ENCODE measurements around the gene HOXD11.

GRCh38 chr2:176076796-176077195, 30.3 kb upstream of the HOXD11 start:
- TF ChIP-seq POLR2A (IDR thresholded peaks at IDR 0.05; ENCODE audit: insufficient read depth in 1 of 2, low read depth in 2 of 2, low read length in 2 of 2) (no peak), SATB2 (CRISPR knock-in tag; IDR thresholded peaks at IDR 0.05) (no peak), CTCF (CRISPR knock-in tag; IDR thresholded peaks at IDR 0.05) (no peak), CSRNP1 (CRISPR knock-in tag; IDR thresholded peaks at IDR 0.05) (no peak), BCLAF1 (IDR thresholded peaks at IDR 0.05) (no peak), EZH2 (conservative IDR thresholded peaks at IDR 0.05; ENCODE audit: low read depth, low read length) (no peak)
